GM10266 (cell line): ENCODE measurements around the gene TLE4.

Experiments used
- DNase-seq: peaks from one replicate; pipeline ENCODE4 v3.0.0; 2012; ENCODE audit errors: extremely low spot score
- CTCF ChIP-seq: IDR thresholded peaks from 2 replicates; pipeline ENCODE4 v1.5.1; 2012; ENCODE audit warnings: mild to moderate bottlenecking, low read depth; ENCODE audit not compliant: control insufficient read depth, insufficient read depth; ENCODE audit errors: missing control alignments

TLE4 gene

GRCh38 chr9:79584655-79584982 is 12.9 kb downstream of the TLE4 start:
- TF ChIP-seq CTCF: no peak
- no peak for DNase-seq

- no peak for TF ChIP-seq CTCF
- DNase-seq: no peak
Measured at GRCh38 chr9:79588488-79589223, 16.9 kb downstream of the TLE4 start.

GRCh38 chr9:79591458-79591857 is 19.7 kb downstream of the TLE4 start:
- no peak for DNase-seq
- TF ChIP-seq CTCF: no peak

GRCh38 chr9:79592726-79593493 is 21.1 kb downstream of the TLE4 start:
- no peak for TF ChIP-seq CTCF
- DNase-seq: no peak

- TF ChIP-seq CTCF: no peak
- no peak for DNase-seq
Measured at GRCh38 chr9:79598562-79599345, 27.0 kb downstream of the TLE4 start.

- DNase-seq: no peak
- TF ChIP-seq CTCF: no peak
Measured at GRCh38 chr9:79600466-79600865, 28.7 kb downstream of the TLE4 start.
